K562 (cell line): ENCODE data around the gene PTGER3. TPM values are rescaled to one million over a fixed set of nuclear protein-coding genes. Genes with fewer than 3 reads are reported as not detected.

ENCODE experiments used
- ATF6 ChIP-seq: sonication (generic); formaldehyde crosslinking; IDR thresholded peaks from 2 replicates; pipeline ENCODE4 v1.4.0; 2020; ENCODE audit warnings: mild to moderate bottlenecking, missing genetic modification reagents
- ELF1 ChIP-seq: fragments of 200-800 bp; sonication (Bioruptor generic); IDR thresholded peaks from 2 replicates; pipeline ENCODE4 v1.6.1; 2016; ENCODE audit warnings: missing genetic modification characterization, missing compliant biosample characterization
- GABPB2 ChIP-seq: fragments of 250-450 bp; sonication (Bioruptor Pico); conservative IDR thresholded peaks from 2 replicates; pipeline ENCODE4 v1.5.1; 2021; ENCODE audit warnings: mild to moderate bottlenecking
- HOMEZ ChIP-seq: fragments of 250-450 bp; sonication (Bioruptor Pico); IDR thresholded peaks from 2 replicates; pipeline ENCODE4 v1.4.0; 2020; ENCODE audit warnings: mild to moderate bottlenecking, moderate library complexity
- KLF6 ChIP-seq: fragments of 250-450 bp; sonication (Bioruptor Pico); IDR thresholded peaks from 2 replicates; pipeline ENCODE4 v1.4.0; 2020; ENCODE audit warnings: mild to moderate bottlenecking, moderate library complexity, borderline replicate concordance
- MCM7 ChIP-seq, 2 experiments: fragments of 450-650 bp; IDR thresholded peaks; 2 replicates each; pipeline ENCODE4 v1.6.1; 2016 to 2018
- NFE2L1 ChIP-seq: fragments of 450-650 bp; IDR thresholded peaks from 2 replicates; pipeline ENCODE4 v1.6.1; 2016; ENCODE audit warnings: missing genetic modification characterization, low read depth, mild to moderate bottlenecking, missing compliant biosample characterization, moderate library complexity, borderline replicate concordance
- RBM17 ChIP-seq: fragments of 200-400 bp; formaldehyde crosslinking; IDR thresholded peaks from 2 replicates; pipeline ENCODE4 v1.6.1; 2017; ENCODE audit warnings: low read depth, mild to moderate bottlenecking, low read length, borderline replicate concordance
- ZBTB2 ChIP-seq: fragments of 450-650 bp; IDR thresholded peaks from 2 replicates; pipeline ENCODE4 v1.6.1; 2016; ENCODE audit warnings: antibody characterized with exemption
- ZNF318 ChIP-seq, 2 experiments: fragments of 450-650 bp; IDR thresholded peaks; 2 replicates each; pipeline ENCODE4 v1.6.1; 2016; ENCODE audit warnings: mild to moderate bottlenecking in 2 of 2, borderline replicate concordance in 1 of 2, low read depth in 1 of 2, moderate library complexity in 1 of 2
- ZNF717 ChIP-seq: fragments of 250-450 bp; sonication (Bioruptor Pico); IDR thresholded peaks from 2 replicates; pipeline ENCODE4 v1.5.0; 2021
- ZNF766 ChIP-seq: fragments of 200-800 bp; sonication (Bioruptor generic); conservative IDR thresholded peaks from 2 replicates; pipeline ENCODE4 v1.6.1; 2016; ENCODE audit warnings: missing genetic modification characterization, missing compliant biosample characterization
- polyA plus RNA-seq, 8 experiments: library from polyadenylated mRNA; depleted of rRNA in 4 of 8; stranded (reverse) in 5 of 8; unstranded in 3 of 8; fragments of >200 nt; fragmentation: Nextera tagmentation in 2 of 8; fragmentation: Illumina TruSeq in 1 of 8; extraction: Ambion mirVana in 2 of 8; extraction: Trizol in 1 of 8; gene quantifications; 2 replicates each; pipeline versions ENCODE4 v1.2.1 to v1.2.3, GENCODE V29; 2011 to 2014; ENCODE audit warnings: inconsistent platforms in 1 of 8, missing spikeins in 1 of 8
- total RNA-seq, 7 experiments: library from RNA; depleted of rRNA in 6 of 7; stranded (reverse); fragments of >200 nt in 6 of 7; fragmentation: Illumina TruSeq in 2 of 7; extraction: Trizol in 2 of 7; gene quantifications; 2 replicates each; pipeline versions ENCODE4 v1.2.1 to v1.2.3, GENCODE V29; 2011 to 2021; ENCODE audit warnings: low replicate concordance in 1 of 7

PTGER3 gene
- total and polyA plus RNA-seq, 9 of the 15 experiments (the other 6 are each of a cell fraction or from before 2014, with no cell fraction given), result 3.8 to 28.5 (median 14.2) TPM

GRCh38 chr1:71045463-71046028, 2.1 kb downstream of the PTGER3 start (continued):
- TF ChIP-seq KLF6 (CRISPR knock-in tag), result no peak
- TF ChIP-seq NFE2L1 (tag), result no peak
- no peak for TF ChIP-seq ZBTB2
- TF ChIP-seq HOMEZ (CRISPR knock-in tag), result no peak
- TF ChIP-seq ELF1 (tag), result peak; percentile 38; the same call in 1 of the 2 replicates
- TF ChIP-seq ZNF766 (CRISPR knock-in tag), result peak; percentile 93
- TF ChIP-seq ATF6 (CRISPR knock-in tag), result no peak
- TF ChIP-seq RBM17, result no peak
- no peak for TF ChIP-seq GABPB2 (CRISPR knock-in tag)
- TF ChIP-seq ZNF717, result no peak
- TF ChIP-seq MCM7 (IDR thresholded peaks at IDR 0.05), result no peak
- TF ChIP-seq ZNF318 (IDR thresholded peaks at IDR 0.05; ENCODE audit: borderline replicate concordance in 1 of 2, low read depth in 1 of 2), result no peak
